HG02870 (cell line): ENCODE measurements around the gene CMKLR1.

ENCODE experiments used
- ATAC-seq: cut with Tn5 transposase; IDR thresholded peaks from one replicate; pipeline ENCODE4 v1.9.1; 2021; ENCODE audit warnings: mild to moderate bottlenecking, moderate library complexity; ENCODE audit not compliant: unreplicated experiment

The CMKLR1 gene

DNA sequence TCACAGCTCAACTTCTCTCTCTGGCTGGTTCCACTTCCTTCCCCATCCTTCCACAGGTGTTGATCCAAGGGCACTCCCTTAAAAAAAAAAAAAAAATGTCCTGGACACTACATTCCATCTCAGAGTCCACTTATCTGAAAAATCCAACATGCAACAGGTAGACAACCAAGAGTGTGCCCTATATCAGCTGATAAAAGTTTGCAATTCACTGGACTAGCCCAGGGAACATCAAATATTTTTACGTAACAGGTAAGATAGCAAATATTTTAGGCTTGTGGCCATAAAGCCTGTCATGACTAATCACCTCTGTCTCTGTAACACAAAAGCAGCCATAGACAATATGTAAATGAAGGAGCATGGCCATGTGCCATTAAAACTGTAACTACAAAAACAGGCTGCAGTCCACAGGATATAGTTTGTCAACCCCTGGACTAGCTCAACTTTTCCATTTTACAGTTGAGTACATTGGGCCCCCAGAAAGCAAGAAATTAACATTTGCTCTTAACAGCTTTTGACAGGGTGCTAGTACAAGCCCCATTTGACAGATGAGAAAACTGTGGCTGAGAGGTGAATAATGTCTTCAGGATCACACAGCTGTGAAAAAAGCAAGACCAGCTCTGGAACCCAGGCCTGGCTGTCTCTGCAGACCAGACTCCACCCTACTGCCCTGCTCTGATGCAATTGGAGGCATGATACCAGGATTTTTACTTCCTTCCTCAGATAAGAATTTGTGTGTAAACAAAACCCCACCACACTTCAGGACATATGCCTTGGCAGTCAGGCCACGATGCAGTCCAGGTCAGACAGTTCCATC is 68.9 kb downstream of the CMKLR1 start:
- ATAC-seq: no peak

DNA sequence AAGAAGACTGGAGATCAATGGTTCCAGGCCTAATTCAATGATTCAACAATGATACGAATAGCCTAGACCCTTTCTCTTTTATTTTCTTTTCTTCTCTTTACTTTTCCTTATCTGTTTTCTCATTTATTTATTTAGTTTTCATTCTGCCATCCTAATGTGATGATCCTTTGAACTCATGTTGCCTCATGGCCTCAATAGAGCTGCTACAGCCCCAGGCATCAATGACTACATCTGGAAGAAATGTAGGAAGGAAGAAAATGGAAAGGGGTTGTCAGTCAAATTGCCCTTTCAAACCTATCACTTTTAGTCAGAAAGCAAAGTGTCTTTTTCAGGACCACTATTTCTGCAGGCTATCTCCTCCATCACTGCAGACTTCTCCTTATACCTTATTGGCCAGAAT is 69.9 kb downstream of the CMKLR1 start:
- ATAC-seq: no peak

DNA sequence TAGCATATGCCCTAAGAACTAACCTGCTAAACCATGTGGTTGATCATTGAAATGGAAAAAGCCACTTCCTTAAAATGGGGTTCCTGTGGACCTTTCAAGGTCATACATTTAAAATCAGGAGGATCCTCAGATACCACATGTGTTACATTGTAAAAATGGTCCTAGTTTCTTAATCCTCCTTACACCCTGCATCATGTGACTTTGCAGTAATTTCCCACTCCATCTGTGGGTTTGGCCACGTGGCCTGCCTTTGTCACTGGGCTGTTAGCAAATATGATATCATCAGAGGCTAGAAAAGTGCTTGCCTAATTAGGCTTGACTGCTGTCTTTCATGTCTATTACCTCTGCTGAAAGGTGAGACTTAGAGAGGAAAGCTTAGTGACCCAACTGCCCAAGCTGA is 70.7 kb downstream of the CMKLR1 start:
- no peak for ATAC-seq

DNA sequence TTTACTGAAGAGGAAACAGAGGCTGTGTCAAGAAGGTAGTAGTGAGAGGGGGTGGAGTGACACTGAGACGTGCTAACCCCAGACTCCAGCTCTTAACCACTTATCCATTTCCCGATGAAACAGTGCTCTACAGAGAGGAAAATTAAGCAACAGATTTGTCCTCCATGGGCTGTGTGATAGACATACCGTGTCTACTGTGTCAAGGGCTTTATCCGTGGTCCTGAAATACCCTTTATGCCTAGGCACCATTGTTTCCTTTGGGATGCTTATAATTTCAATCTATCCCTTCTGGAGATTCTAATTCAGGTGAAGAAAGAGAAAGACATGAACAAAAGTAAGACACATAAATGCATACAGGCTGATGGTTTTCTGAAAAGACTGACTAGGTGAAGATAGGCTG is 71.7 kb downstream of the CMKLR1 start:
- ATAC-seq: no peak

DNA sequence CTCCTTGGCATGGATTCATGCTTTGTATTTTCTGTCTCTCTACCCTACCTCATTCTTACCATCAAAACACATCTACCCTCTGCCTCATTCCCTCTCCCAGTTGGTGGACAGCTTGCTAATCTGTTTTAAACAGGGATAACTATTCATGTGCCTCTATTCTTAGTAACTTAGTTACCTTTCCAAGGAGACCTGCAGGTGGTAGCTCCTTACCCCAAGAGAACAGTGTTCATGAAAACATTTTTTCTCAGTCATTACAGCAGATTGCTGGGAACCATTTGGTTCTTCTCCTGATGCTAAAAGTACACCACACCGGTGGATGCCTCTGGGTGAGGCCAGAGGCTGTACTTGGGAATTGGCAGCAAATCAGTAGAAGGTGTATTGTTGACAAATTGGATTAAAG is 73.0 kb downstream of the CMKLR1 start:
- ATAC-seq: no peak

DNA sequence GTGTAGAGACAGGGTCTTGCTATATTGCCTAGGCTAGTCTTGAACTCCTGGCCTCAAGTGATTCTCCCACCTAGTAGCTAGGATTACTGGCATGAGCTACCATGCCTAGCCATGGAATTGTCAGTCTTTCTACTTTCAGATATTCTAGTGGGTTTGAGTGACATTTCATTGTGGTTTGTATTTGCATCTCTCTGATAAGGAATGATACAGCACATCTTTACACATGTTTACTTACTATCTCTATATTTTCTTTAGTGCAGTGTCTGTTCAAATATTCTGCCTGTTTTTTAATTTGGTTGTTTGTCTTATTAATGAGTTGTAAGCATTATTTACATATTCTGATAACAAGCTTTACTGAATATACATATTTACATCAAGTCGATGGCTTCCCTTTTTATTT is 73.6 kb downstream of the CMKLR1 start:
- ATAC-seq: no peak

DNA sequence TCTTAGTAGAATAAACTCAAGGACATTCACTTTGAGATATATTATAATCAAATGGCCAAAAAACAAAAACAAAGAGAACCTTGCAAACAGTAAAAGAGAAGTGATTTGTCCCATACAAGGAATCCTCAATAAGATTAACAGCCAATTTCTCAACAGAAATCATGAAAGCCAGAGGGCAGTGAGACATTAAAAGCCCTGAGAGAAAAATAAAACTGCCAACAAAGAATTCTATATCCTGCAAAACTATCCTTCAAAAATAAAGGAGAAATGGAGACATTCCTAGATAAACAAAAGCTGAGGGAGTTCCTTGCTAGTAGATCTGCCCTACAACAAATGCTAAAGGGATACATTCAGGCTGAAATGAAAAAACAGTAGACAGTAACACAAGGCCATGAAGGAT is 78.1 kb downstream of the CMKLR1 start:
- no peak for ATAC-seq

DNA sequence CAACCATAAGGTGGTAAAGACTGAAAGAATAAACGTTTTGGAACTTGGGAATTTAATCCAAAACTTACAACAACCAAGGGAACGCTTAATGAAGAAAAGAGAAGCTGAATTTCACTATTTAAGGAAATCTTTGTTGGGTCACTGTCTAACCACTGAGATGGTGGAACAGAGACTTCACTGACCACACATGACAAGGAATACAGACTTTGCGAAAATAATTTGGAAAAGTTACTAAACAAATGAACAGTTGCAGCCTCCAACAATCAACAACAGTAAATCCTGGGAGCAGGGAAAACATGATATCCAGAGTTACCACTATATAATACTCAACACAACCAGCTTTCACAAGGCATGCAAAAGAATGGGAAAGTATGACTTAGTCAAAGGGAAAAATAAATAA is 79.1 kb downstream of the CMKLR1 start:
- no peak for ATAC-seq

DNA sequence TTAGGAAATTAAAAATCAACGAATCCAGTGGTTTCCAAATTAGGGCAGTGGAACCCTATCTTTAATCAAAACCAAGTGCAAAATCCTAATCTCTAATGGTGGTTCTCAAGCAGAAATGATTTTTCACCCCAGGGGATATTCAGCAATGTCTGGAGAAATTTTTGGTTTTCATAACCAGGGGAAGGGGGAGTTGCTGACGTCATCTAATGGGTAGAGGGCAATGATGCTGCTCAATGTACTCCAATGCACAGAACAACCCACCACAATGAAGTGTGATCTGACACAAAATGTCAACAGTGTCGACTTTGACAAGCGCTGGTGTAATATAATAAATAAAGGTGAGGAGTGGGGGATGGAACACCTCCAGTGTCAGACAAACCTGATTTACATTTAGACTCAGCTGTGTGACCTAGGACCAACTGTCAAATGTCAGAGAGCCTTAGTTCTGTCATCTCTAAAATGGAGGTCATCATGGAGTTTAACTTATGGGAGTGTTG is 81.5 kb downstream of the CMKLR1 start:
- ATAC-seq: no peak

DNA sequence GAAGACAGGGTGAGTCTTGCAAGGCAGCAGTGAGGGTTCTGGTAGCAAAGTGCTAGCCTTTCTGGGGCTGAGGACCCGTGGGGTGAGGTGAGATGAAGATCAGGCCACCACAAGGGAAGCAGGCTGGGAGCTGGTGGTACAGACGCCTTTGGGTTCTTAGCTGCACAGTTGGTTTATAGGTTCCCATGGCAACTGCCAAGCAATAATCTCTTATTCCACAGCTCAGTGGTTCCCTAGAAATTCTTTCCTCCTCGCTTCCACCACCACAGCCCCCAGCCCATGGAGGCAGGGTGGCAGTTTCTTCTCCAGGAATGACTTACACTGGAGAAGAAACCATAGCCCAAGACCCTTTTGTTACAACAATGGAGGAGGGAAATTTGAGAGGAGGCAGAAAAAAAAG is 82.1 kb downstream of the CMKLR1 start:
- ATAC-seq: no peak

DNA sequence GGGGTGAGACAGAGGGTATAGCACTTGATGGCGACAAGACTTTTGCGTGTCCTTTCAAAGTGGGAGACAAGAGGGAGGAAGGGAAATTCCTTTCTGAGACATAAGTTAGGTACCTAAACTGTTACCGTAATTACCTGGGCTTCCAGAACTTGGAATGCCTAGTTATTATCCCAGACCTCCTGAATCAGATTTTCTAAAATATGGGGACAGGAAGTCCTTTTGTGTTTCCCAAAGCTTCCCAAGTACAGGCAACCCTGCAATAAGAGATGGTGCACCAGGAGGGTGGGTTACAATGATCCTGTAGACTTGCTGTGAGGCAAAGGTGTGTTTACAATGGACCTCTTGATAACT is 83.9 kb downstream of the CMKLR1 start:
- no peak for ATAC-seq

DNA sequence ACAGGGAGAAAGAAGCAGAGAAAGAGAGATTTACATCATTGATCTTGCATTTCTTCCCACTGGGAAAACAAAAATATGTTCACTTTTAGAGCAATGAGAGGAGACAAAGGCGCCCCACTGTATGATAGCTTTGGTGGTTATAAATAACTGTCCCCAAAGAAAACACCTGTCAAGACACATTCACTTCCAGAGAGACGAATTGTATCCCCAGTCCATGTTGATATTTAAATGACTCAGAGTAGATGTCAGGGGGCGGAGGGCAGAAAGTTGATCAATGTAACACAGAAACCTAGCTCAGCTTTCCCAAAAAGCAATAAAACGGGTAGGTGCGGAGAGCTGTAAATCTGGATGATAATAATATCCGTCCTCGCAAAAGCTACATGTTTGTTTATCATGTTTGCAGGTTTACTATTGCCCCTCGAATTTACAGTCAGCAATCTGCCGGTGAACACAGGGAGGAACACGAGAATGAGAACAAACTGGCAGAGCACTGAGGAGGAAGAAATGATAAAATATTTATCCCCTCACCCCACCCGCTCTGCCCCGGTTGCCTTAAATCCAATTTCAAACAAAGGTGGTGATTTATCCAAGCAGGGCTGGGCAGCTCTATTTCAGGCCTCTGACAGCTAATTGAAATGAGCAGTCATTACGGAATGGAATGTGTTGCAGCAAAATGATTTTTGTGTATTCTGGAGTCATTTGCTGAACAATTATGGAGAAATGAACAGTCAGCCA is 84.4 kb downstream of the CMKLR1 start:
- ATAC-seq: no peak

DNA sequence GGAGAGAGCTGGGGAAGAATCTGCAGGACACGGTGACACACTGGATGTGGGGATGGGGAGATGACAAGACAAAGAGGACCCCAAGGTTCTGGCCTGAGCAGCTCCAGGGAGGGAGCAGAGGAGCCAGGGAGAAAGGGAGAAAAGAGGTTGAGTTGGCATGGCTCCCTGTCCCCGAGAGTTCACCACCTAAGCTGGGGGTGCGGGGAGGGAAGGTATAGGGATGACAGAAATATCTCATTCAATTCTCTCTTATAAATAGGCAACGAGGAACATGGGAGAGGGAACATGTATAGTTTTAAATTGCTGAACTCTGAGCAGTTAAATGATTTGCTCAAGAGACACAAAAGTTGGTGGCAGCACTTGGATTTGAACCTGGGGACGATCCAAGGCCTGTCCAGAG is 85.1 kb downstream of the CMKLR1 start:
- ATAC-seq: no peak

DNA sequence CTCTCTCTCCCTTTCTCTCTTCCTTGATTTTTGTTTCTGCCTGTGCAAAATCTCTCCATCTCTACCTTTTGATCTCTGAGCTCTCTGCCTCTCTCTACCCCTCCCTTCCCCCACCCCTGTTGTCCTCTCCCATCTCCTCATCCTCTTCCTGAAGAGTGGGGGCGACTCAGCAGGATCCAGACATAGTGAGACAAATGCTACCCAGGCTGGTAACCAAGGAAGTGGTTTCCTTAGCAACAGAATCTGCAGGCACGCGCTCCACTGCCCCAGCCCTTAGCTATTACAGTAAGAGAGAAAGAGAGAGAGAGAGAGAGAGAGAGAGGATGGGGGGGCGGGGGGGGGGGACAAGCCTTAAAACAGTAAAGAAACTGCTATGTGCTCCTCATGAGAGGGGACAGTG is 85.6 kb downstream of the CMKLR1 start:
- ATAC-seq: no peak

DNA sequence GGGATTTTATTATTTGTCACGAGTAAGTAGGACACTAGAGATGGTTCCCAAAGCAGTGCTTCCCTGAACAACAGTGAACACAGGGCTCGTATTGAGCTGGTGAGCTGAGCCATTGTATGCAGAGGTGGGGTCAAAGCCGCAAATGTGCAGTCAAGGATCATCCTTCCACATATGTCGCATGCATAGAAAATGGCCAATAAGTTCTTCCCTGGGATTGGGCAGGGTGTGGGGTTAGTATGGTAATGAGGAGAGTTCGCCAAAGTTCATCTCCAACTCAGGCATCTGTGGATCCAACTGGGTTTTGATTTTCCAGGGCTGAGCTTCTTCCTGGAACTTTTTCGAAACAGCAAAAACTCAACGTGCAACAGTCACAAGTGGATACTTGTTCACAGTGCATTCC is 86.6 kb downstream of the CMKLR1 start:
- ATAC-seq: no peak

DNA sequence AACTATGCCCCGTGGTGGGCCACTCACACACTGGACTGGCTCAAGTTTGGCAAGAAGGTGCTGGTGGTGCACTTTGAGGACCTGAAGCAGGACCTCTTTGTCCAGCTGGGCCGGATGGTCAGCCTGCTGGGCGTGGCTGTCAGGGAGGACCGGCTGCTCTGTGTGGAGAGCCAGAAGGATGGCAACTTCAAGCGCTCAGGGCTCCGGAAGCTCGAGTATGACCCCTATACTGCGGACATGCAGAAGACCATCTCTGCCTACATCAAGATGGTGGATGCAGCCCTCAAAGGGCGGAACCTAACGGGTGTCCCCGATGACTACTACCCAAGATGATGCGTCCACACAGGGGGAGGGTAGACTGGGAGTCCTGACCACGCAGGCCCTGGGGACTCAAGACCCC is 91.1 kb downstream of the CMKLR1 start:
- ATAC-seq: no peak

DNA sequence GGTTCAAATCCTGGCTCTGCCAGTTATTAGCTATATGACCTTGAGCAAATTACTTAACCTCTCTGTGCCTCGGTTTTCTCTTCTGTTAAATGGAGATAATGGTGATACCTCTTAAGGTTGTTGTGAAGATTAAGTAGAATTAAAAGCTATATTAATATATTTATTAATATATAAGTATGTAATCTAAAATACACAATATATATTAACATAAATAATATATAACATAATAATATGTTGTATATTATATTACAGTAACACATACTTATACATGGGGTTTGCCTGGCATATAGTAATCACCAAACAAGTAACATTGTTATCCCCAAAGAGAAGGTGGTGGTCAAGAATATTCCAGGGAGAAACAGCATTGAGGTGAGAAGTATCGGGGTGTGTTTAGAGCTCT is 92.0 kb downstream of the CMKLR1 start:
- ATAC-seq: no peak

DNA sequence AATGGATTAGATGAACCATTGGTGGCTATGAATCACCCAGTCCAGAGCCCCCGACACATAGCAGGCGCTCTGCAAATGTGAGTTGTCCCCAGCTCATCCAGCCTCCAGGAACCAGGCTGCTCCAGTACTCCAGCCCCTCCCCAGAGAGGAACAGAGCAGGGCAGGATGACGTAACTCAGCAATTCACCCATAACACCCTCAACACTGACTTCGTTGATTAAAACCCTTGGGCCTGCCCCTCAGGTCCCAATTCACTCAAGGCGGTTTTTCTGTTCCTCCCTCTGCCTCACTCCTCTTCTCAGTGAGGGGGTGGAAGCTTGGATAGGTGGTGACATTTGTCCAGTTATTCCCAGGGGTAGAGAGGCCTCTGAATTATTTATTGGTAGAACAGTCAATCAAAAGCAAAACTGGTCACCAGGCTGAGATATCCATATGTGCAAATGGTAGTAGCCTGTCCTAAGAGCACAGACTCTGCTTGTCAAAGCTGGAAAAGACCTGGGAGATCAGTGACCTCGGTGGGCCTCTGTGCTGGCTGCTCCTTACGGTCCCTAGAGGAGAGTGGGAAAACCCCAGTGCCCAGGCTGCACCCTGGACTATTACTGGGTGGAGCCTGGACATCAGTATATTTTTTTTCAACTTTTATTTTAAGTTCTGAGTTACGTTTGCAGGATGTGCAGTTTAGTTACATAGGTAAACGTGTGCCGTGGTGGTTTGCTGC is 97.0 kb downstream of the CMKLR1 start:
- ATAC-seq: no peak

DNA sequence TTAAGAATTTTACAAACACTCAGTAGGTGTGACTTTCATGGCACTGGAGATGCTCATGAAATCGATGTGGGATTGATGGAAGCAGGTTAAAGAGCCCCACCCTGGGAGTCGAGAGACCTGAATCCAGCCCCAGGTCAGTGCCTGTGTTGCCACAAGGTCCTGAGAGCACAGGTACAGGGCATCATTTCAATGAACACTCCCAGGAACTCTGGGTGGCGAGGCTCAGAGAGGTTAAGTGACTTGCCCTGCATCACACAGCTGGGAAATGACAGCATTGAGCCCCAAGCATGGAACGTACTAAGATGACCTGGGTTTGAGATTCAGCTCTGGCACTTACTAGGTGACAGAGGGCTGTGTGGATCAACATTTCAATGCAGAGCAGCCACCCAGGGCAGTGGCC is 98.2 kb downstream of the CMKLR1 start:
- no peak for ATAC-seq

DNA sequence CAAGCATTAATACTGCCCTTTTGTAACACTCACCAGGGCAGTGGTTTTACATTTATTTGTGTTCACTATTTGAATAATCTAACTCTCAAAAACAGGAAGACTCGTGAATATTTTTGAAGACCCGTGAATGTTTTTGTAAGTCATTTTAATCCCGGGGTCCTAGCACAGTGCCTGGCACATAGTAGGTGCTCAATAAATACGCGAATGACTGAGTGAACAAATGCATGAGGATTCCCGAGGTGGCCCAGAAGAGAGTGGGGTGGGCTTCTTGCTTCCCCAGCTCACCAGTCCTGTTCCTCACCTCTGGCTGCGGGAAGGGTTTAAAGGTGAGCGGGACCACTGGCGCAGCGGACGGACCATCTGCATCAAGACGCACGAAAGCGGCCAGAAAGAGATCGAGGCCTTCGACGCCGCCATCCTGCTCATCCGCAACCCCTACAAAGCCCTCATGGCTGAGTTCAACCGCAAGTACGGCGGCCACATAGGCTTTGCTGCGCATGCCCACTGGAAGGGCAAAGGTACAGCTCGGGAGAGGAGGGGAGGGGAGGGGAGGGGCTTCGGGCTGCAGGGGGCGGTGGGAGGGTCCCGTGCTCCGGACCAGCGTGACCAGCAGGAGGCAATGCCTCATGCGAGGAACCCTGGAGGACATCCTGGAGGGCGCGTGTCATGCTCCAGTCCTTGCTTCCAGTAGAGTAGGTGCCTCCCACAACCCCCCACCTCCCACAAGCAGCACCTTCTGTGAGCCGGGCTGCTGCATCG is 98.9 kb downstream of the CMKLR1 start:
- no peak for ATAC-seq

DNA sequence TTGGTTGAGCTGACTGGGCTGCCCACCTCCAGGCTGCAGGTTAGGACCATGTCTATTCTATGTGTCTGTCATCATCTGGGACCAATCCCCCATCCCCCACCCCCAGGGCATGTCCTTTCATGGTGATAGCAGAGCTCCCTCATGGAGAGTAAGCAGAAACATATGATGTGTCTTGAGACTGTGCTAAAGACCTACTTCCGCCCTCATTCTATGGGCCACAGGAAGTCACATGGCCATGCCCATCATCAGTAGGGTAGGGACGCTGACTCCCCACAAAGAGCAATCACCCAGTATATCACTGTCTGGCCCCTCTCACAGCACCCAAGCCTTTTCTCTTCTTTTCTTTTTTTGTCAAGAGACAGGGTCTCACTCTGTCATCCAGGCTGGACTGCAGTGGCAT is 99.7 kb downstream of the CMKLR1 start:
- ATAC-seq: no peak
